GM03348 (cell line): Measurements from ENCODE around the gene CELSR1.

Experiments
- DNase-seq: peaks from one replicate; pipeline ENCODE4 v3.0.0; 2012; ENCODE audit warnings: low spot score

CELSR1 gene

DNA sequence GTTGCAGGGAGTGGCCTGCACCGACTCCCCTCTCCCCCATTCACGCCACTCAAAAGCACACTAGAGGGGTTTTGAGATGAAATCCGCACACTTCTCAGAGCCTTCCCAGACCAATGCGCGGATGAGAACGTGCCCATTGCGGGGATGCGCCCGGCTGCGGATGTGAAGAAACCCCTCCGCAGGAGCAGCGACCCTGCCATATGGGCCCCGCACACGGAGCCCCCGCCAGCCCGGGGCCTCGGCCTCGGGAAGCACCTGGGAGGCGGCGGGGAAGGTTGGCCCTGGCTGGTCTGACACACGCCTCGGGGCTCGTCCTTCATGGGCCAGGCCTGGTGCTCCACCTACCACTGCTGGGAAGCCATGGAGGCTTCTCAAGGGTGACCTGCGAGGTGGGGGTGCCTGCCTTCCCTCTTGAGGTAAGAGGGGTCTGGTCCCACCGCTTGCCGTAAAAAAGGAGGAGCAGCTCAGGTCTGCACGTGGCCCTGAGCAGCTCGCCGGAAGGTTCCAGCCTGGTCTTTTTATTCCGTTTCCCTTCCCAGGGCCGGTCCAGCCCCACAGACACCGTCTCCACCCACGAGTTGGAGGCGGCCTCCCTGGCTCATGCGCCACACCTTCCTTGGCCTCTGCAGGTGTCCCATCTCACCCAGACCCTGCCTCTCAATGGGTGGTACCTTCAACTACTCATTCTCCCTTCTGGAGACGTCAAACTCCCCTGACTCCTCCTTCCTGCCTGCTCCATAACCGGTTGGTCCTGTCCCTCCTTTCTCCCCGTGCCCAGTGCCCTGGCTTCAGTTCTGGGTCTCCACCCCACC is 162.6 kb downstream of the CELSR1 start:
- DNase-seq, result no peak

DNA sequence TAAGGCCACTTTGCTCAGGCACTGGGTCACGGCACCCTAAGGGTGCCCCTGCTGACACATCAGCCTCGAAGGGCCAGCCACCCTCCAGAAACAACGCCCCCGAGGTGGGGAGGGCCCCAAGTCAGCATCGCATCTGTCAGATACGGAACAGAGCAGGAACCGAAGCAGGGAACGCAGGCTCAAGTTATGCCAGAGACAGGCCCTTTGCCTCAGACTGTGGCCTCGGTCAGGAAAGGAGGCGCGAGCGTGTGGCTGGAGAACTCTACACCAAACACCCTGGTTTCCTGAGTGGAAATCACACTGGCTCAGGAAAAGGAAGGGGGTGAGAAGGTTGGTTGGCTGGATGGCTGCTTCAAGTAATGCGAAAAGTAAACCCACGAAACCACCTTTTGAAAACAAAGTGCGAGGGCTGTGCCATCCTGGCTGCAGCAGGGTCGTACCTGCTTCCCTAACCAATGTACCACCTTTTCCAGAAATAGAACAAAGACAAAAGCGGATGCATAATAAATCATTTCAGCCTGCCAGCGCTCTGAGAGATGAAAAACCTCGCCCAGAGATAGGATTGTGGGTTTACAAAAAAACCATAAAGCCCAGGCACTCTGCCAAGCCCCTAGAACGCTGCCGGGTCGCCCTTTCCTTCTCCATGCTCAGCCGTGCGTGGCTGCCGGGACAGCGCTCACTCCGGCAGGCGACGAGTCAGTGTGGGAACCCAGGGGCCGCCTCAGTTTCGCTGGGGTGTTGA is 163.3 kb downstream of the CELSR1 start:
- no peak for DNase-seq

DNA sequence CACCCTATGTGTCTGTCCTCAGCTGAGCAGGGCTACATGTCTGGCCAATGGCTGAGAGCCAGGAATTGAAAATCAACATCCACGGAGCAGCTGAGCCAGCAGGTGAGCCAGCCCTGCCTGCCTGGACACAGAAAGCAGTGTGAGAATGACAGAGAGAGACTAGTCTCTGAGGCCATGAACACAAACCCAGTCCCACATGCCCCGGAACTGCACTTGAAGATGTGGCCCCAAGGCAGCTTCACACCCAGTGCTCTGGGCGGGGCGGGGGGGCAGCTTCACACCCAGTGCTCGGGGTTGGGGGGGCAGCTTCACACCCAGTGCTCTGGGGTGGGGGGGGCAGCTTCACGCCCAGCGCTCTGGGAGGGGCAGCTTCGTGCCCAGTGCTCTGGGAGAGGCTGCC is 164.3 kb downstream of the CELSR1 start:
- no peak for DNase-seq

DNA sequence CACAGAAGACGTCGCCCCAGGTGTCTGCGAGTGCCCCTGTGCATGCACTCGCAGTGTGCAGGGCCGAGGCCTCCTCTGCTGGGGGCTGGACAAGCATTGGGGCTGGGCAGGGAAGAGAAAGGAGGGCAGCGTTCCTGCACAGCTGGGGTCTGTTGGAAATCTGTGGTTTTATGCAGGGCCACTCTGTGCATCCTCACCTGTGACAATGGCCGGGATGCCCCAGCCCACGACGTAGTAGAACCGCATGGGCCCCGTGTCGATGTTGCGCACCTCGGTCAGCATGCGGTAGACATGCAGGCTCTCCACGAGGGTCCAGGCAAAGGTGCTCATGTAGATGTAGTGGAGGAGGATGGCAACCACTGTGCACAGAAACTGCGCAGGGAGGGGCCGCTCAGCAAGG is 164.7 kb downstream of the CELSR1 start:
- DNase-seq, result no peak

DNA sequence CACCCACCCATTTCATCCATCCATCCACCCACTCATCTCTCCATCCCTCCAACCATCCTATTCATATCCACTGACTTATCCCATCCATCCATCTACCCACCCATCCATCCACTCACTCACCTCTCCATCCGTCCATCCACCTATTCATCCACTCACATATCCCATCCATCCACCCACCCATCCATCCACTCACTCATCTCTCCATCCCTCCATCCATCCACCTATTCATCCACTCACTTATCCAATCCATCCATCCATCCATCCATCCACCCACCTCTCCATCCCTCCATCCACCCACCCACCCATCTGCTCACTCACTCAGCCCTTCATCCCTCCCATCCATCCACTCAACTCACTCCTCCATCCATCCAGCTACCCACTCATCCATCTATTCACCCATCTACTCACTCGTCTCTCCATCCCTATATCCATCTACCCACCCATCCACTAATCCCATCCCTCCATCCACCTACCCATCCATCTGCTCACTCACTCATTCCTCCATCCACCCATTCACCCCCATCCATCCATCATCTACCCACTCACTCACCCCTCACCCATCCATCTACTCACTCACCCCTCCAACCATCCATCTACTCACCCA is 165.7 kb downstream of the CELSR1 start:
- DNase-seq, result no peak

DNA sequence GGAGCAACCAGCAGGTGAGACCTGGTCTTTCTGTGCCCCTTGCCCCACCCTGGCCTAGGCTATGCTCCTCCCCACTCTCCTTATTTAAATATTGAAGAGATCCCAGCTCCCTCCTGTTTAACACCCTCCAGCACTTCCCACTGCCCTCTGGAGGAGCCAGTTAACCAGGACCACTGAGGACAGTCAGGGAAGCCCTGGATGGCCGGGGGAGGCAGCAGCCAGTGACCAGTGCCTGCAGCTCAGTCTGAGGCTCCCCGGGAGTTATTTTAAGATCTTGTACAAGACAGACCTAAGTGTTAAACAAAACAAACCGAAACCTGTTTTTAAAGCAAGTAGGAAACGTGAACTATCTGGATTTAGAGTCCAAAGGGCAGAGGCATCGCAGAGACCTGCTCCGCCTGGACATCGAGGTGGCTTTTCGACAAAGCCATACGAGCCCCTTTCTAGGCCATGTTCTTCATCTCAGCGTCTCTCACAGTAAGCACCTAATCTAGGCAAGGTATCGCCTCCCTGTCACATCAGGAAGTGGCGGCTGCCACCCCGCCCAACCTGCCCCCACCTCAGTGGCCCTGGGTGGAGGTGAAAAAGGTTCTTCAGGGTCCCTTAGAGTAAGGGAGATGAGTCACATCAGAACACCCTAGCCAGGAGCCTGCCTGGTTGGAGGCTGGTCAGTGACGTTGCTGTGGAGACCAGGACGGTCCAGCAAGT is 166.7 kb downstream of the CELSR1 start:
- no peak for DNase-seq

DNA sequence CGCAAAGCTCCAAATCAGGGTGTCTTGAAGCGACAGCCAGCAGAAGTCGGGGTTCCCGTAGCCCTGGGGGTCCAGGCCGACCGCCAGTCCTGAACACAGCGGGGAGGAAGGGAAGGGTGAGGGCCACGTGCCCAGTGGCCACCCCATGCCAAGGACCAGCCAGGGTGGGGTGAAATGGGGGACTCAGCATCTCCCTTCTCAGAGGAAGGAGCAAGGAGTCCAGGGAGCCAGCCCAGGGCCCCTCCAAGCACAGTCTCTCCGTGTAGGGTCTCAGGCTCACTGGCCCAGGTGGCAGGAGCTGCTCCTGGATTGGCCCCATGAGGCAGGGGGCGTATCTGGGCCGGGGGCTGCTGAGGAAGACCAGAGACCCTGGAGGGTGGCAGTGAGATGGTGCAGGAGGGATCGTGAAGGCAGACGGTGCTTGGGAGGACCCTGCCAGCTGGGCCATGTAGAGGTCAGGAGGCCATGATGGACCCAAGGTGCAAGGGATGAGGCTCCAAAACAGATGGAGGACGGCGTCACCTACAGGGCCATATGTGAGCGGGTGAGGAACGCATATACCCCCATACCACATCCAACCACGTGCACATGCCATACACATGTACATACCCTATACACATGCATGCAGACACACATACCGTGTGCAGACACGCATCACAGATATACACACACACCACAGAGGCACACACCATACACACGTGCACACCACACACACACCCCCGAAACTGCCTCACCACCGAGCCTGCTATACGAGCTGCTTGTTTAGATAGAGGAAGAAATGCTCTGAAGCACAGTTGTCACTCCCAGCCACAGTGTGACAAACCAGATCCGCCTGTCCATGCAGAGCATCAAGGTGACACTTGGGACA is 167.5 kb downstream of the CELSR1 start:
- no peak for DNase-seq

DNA sequence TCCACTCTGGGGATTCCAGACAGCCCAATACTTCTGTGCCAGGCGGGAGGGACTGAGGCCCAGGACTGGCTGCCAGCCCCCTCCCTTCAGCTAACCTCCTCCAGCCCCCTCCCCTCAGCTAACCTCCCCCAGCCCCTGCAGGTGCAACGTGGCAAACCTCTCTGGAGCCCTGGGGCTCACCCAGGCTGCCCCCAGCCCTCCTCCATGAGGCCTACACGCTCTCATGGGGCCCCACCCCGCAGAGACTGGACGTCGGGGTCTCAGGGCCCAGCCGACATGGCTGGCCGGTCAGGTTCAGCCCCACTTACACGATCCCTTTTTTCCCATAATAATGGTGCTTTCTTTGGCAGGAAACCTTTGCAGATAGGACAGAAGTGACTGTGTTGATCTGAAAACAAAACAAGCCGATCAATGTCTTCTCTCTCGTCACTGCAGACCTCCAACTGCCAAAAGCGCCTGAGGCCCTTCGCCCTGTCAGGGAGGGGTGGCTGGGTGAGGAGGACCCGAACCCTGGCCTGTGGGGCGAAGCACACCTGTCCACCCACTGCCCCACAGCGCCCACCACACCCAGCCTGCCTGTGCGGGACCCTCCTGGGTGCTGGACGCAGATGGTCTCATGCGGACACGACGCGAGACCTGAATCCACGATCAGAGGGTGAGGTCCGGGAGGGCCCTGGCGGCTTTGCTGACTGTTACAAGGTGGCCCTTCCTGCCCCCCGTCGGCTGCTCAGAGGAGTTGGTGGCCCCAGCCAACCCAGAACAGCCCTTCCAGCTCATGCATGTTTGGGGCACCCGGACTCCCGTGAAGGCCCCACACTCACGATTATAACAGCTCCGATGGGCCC is 168.3 kb downstream of the CELSR1 start:
- no peak for DNase-seq

DNA sequence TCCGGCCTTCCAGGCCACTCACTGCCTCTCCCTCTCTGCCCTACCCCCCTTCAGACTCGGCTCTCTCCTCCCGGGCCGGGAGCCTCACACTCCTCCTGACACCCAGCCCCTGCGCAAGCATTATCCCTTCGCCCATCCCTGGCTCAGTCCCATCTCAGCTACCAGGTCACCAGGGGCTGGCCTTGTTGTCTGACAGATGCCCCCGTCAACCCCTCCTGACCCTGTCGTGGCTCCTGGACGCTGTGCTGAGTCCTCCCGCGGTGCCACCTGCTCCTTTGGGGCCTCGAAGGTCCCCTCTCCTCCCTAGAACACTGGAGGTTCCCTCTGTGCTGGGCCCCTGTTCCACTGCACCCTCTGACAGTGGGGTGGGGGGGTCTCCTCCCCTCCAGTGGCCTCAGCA is 169.0 kb downstream of the CELSR1 start:
- DNase-seq, result no peak

DNA sequence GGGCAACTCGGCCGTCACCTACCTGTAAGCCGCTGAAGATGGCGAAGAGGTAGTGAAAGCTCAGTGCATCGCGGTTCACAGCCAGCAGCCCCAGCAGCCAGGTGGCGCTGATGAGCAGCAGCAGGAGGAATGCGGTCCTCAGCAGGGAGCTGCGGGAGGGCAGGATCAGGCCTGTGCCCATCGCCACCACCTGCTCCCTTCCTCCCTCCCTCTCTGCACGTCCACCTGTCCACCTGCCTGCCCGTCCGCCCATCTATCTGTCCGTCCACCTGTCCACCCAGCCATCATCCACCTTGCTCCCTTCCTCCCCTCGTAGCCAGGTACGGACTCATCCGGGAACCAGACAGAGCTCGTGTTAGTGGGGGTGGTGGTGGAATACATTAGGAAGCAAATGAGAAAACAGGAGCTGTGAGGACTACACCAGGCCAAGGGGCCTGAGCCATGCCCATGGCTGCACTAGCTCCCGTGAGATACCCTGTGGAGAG is 169.7 kb downstream of the CELSR1 start:
- DNase-seq, result peak; percentile 92

DNA sequence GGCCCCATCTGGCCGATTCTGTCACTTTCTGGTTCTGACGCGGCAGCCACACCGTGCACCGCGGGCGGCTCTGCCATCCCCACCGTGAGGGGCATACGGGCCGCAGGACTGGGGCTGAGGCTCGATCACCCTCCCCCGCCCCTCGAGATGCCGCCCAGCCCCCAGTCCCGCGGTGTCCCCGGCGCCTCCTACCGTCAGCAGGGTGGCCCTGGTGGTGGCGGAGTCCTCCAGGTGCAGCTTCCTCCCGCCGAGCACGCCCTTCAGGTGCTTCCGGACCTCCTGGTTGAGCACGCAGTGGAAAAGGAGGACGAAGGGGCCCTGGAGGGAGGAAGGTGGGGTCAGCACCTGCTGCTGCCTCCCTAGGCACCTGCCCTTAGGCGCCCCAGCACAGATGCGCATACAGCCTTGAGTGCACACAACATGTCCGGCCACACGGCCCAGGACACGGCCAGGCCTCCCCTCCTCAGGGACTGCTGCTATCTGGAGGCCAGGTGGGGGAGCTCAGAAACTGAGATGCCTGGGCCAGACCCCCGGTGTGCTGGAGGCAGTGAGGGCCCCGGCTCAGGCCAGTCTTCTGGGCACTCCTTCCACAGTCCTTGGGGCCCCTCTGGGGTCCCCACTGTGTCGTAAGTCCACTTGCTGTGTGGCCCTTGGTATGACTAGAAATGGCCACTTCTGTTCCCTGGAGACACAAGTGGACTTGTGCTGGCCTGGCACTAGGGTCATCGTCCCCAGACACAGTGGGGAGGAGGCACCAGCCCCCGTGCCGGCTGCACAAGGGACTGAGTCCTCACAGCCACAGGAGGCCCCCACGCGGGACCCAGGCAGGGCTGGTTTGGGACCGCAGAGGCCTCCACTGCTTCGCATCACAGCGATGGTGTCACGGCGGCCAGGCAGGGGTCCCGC is 170.4 kb downstream of the CELSR1 start:
- DNase-seq, result no peak

DNA sequence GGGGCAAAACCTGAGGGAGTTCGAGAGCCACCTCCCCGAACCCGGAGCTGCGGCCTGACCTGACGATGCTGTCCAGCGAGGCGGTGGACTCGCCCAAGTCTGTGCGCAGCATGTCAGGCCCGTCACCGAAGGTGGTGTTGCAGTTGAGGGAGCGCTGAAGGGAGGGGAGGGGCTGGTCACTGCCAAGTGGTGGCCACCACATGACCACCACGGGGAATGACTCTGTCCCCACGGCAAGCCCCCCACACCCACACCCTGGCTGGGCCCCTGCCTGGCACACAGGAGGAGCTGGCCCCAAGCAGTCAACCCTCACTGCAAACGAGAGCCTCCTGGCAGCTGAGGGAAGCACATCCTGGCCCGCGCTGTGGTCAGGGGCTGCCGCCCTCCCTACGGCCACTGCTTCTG is 171.1 kb downstream of the CELSR1 start:
- DNase-seq, result no peak

DNA sequence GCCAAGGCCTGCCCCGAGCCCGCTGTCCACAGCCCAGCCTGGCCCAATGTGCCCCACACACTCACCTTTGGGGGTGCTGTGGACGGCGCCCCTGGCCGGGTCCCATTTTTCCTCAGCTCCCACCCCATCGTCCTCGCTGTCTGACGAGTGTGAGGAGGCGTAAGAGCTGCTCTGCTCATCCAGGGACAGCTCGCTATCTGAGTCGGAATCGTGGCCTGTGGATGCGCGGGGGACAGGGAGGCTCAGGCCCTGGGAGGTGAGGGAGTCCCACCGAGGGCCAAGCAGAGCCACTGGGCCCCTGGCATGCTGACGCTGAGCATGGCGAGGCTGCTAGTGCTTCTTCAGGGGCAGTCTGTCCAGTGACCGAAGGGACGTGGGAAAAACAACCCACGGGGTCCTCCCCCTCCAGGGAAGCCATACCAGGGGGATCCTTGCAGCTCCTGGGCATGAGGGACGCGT is 172.2 kb downstream of the CELSR1 start:
- DNase-seq, result no peak

DNA sequence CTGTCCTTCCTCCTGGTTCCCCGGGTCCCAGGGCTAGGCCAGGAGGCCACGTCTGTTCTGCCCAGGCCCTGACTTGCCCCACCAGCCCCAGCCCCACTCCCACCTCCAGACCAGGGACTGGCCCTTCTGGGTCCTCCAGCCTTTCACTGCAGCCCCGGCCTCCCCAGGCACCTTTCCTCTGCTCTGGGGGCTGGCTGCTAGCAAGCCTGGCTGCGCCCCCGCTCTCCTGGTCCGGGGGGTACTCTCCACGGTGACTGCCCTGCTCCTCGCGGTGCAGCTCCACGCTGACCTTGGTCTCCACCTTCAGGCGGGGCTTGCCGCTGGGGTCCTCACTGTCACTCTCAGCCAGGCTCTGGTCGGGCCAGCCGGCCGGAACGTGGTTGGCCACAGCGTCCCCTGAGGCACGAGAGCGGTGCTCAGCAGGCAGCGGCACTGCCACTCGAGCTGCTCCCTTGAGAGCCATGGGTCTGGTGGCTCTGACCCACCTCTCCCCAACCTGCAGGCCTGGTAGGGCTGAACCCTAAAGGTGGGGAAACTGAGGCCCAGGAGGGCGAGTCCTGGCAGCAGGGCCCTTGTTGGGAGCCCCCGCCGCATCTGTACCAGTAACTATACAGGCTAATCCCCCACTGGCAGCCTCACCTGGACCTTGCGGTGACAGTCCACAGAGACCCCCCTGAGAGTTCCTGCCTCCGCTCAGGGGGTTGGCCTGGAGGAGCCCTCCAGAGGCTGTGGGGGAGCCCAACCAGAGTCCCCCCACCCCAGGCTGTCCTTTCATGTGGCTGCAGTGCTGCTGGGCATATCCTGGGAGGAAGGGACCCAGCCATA is 172.9 kb downstream of the CELSR1 start:
- DNase-seq, result no peak

DNA sequence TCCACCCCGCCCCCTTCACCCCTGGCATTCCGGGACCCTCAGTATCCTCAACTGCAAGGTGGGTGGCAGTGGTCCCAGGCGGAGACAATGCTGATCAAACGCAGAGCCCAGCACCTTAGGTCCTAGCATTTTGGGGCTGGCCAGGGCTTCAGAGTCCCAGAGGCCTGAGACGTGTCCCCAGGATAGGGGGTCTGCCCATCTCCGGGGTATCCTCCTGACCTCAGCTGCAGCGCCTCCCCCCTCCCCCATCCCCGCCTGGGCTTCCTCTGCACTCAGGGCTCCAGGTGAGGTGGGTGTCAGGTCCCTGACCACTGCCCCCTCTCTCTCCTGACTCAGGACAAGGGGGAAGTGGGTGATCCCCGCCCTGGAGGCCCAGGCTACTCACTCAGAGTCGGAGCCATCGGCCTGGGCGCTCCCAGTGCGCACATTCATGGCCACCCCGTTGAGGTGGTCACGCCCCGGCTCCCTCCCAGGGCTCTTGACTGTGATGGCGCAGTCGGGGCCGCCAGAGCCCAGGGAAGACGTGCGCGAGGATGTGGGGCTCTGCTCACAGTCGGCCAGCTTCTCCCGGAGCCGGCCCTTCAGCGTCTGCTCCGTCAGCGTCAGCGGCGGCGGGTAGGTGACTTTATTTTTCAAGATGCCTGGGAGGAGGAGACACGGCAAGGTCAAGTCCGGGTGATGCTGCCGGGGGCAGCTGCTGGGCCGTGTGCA is 173.7 kb downstream of the CELSR1 start:
- no peak for DNase-seq

DNA sequence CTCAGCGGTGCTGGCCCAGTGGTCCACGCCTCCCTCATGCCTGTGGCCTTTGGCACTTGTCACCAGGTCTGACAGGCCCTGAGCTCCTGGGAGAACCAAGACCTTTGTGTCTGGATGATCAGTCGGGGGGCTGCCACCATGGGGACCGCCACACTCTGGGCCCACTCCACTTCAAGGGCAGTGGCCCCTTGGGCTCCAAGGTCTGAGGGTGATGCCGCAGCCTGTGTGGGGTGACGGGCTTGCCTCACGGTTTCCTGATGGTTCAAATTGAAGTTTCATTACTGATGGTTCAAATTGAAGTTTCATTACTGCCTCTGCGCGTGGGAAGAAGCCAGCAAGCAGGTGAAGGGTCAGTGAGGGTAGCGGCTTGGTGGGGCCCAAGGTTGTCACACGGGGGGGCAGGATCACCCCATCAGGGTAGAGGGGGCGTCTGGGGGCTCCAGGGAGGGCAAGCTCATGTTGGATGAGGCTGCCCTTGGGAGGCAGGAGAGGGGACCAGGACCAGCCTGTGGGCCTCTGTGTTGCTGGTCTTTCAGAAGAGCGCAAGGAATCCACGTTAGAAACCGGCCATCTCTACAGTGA is 174.4 kb downstream of the CELSR1 start:
- no peak for DNase-seq

DNA sequence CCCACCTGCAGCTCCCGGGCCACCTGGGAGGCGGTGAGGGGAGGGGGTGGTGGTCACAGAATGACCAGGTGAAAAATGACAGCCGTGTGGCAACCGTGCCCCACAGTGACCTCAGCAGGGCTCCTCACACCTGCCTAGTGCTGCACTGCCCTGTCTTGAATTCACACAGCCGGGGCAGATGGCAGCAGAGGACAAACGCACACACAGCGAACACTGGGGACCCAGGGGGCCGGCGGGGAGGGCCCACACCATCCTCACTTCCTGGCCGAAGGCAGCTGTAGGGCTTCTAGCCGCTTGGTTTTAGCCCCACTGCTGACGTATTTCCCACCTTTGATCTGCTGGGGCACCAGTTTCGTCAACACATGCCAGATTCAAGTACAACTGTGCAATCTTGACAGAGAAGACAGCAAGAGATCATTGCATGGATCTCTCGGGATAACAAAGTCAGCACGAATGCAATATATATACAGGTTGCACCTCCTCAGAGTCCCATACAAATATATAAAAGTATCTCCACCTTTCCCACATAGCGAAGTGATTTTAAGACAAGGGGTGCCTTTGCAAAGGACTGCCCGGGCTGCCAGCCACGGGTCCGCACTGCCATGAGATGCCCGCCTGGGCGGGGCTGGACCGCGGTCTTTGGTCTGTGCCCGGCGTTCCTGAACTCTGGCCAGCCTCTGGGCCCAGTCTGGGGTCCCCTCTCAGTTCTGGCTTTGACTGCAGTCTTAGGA is 175.1 kb downstream of the CELSR1 start:
- DNase-seq, result no peak
